ENCODE measurements around the gene MLPH. TPM values are rescaled to one million over a fixed set of nuclear protein-coding genes. Genes with fewer than 3 reads are reported as not detected.

Gene MLPH
- total RNA-seq, 1 donor from 2014 or later, result not detected

DNA sequence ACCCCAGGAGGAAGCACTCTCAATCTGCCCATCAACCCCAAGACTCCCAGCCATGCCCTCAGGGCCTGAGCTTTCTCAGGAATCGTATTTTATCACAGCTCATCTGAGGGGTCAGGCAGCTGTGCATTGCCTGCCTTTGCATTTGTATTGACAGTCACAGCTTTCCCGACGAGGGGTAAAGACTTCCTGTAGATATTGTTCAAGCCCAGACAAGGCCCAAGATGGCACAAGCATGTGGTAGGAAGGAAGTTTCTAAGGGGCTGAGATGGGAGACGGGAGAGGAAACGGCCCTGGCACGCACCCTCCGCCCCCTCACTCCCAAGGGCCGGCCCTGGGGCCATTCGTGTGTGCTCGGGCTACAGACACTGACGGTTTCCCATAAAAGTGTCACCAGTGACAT, 45.1 kb downstream of the MLPH start:
- TF ChIP-seq, protein P1, sequence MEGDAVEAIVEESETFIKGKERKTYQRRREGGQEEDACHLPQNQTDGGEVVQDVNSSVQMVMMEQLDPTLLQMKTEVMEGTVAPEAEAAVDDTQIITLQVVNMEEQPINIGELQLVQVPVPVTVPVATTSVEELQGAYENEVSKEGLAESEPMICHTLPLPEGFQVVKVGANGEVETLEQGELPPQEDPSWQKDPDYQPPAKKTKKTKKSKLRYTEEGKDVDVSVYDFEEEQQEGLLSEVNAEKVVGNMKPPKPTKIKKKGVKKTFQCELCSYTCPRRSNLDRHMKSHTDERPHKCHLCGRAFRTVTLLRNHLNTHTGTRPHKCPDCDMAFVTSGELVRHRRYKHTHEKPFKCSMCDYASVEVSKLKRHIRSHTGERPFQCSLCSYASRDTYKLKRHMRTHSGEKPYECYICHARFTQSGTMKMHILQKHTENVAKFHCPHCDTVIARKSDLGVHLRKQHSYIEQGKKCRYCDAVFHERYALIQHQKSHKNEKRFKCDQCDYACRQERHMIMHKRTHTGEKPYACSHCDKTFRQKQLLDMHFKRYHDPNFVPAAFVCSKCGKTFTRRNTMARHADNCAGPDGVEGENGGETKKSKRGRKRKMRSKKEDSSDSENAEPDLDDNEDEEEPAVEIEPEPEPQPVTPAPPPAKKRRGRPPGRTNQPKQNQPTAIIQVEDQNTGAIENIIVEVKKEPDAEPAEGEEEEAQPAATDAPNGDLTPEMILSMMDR (conservative IDR thresholded peaks at IDR 0.05), result no peak
- H3K27ac Mint-ChIP-seq (ENCODE audit: unreplicated experiment), result peak overlapping the region; percentile 38
- H3K4me1 Mint-ChIP-seq, result peaks cover 11% of the 10 kb centered on the region
- H3K27me3 Mint-ChIP-seq (ENCODE audit: low read depth), result no peaks in the 10 kb centered on the region
- no peaks in the 10 kb centered on the region for H3K9me3 Mint-ChIP-seq
- no peak overlapping the region for H3K4me3 Mint-ChIP-seq
- no peak for DNase-seq (ENCODE audit: low read depth, low spot score)
- no peaks in the 10 kb centered on the region for H3K36me3 Mint-ChIP-seq (ENCODE audit: low read depth)

DNA sequence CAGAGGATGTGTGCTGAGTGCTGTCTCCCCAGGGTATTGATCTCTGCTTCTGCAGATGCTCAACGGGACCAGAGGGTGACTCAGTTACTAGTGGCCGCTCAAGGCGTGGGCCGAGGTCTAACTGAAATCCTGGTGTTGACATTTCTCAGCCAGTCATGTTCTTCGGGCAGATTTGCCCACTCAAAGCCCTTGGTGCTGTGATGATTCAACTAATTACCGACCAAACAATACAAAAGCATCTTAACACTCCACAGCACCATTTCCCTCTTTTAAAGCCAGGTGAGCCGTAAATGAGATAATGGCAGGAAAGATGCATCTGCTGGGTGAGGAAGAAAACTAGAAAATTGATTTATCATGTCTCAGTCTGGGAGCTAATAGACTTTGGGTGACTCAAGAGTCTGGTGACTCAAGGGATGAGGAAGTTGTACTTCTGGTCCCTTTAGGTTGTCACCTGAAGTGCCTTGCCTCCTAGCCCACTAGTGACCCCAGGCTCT, 46.7 kb downstream of the MLPH start:
- H3K9me3 Mint-ChIP-seq, result no peaks in the 10 kb centered on the region

DNA sequence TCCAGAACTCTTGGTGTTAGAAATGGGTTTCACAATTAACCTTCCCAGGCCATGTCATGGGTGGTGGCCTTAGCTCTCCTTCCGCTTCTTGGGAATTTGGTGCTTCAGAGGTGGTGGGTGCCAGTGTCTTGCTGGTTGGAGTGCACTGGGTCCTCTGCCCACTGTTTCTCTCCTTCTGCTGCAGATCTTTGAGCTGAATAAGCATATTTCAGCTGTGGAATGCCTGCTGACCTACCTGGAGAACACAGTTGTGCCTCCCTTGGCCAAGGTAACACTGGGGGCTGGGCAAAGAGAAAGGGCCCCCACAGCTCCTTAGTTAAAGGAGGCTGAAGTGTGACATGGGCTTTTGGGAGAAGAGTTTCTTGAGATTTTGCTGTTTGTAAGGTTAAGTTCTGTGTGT, 47.3 kb downstream of the MLPH start:
- H3K4me3 Mint-ChIP-seq, result no peak overlapping the region
- TF ChIP-seq, protein P1 (conservative IDR thresholded peaks at IDR 0.05), result no peak
- no peaks in the 10 kb centered on the region for H3K27me3 Mint-ChIP-seq (ENCODE audit: low read depth)
- H3K36me3 Mint-ChIP-seq (ENCODE audit: low read depth), result no peaks in the 10 kb centered on the region
- no peak overlapping the region for H3K27ac Mint-ChIP-seq (ENCODE audit: unreplicated experiment)
- no peak for DNase-seq (ENCODE audit: low read depth, low spot score)
- no peaks in the 10 kb centered on the region for H3K9me3 Mint-ChIP-seq
- H3K4me1 Mint-ChIP-seq, result peaks cover 11% of the 10 kb centered on the region

More for the DNA sequence above, 46.7 kb downstream of the MLPH start:
- TF ChIP-seq, protein P1 (conservative IDR thresholded peaks at IDR 0.05), result no peak
- Mint-ChIP-seq H3K27me3 (ENCODE audit: low read depth) (no peaks in the 10 kb centered on the region), H3K4me1 (peaks cover 11% of the 10 kb centered on the region), H3K4me3 (no peak overlapping the region), H3K27ac (ENCODE audit: unreplicated experiment) (no peak overlapping the region), H3K36me3 (ENCODE audit: low read depth) (no peaks in the 10 kb centered on the region)
- no peak for DNase-seq (ENCODE audit: low read depth, low spot score)

DNA sequence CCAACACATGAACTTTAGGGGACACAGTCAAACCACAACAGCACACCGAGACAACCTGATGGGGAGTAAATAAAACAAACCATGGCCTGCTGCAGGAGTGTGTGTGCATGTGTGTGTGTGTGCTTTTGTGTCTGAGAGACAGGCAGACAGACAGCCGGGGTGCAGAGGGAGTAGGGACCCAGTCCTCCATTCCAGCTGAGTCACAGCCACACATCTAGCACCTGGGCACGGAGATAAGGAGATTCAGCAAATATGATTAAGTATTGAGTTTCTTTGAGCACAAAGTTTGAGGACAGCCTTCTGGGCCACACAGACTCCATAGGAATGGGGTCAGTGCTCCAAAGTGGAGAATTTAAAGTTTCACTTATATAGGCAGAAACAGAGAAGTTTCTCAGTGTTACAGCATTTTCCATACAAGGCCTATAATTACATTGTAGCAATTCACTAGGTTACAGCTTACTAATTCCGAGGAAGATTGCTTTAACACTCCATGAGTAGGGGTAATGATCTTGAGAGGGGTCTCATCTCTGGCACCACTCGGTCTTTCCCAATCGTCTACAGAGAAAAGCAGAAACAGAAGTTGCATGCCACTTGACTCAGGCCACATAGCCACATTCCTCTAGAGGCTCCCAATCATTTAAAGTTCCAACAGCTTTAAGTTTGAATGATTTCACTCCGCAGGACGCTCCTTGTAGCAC, 48.5 kb downstream of the MLPH start:
- DNase-seq (ENCODE audit: low read depth, low spot score), result no peak
- Mint-ChIP-seq H3K27me3 (ENCODE audit: low read depth) (no peaks in the 10 kb centered on the region), H3K27ac (ENCODE audit: unreplicated experiment) (no peak overlapping the region), H3K4me3 (no peak overlapping the region), H3K4me1 (peaks cover 11% of the 10 kb centered on the region), H3K36me3 (ENCODE audit: low read depth) (no peaks in the 10 kb centered on the region), H3K9me3 (no peaks in the 10 kb centered on the region)
- TF ChIP-seq, protein P1 (conservative IDR thresholded peaks at IDR 0.05), result no peak

DNA sequence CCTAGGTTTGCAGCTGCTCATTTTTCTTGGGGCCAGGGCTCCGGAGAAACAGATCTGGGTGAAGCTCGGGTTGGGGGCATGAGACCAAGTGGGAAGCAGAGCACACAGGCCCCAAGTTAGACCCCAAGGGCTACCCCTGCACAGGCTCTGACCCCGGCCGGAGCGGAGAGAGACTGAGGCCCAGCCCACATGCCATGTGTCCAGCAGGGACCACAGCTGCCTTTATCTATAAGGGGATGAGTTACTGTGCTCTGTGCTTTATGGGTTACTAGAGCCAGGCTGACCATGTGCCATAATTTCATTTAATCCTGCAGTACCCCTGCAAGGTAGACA, 49.0 kb downstream of the MLPH start:
- TF ChIP-seq, protein P1 (conservative IDR thresholded peaks at IDR 0.05), result no peak
- H3K9me3 Mint-ChIP-seq, result no peaks in the 10 kb centered on the region
- H3K4me3 Mint-ChIP-seq, result no peak overlapping the region
- no peaks in the 10 kb centered on the region for H3K36me3 Mint-ChIP-seq (ENCODE audit: low read depth)
- peaks cover 12% of the 10 kb centered on the region for H3K4me1 Mint-ChIP-seq
- no peaks in the 10 kb centered on the region for H3K27me3 Mint-ChIP-seq (ENCODE audit: low read depth)
- no peak overlapping the region for H3K27ac Mint-ChIP-seq (ENCODE audit: unreplicated experiment)
- no peak for DNase-seq (ENCODE audit: low read depth, low spot score)
